Activated naive CD8-positive, alpha-beta T cell treated with anti-CD3 and anti-CD28 coated beads, Interleukin-2, amount 50 U/mL, for 24 hours (primary cell): ENCODE measurements around the gene SLC39A3.
"Not testable (repeated sequence)": the region's sequence is repeated elsewhere in the genome, so short reads cannot be mapped to it uniquely, and the experiment has no call there.

Source experiments
- ATAC-seq: fragments of 150-1000 bp; cut with Tn5 transposase; one replicate; pipeline ENCODE4 v1.10.0; 2021
- DNase-seq: peaks from one replicate; pipeline ENCODE4 v3.0.0; 2021
- H3K27ac Mint-ChIP-seq: one replicate; pipeline ENCODE4 v1.8.0; 2021; ENCODE audit warnings: mild to moderate bottlenecking, mixed read lengths
- H3K27me3 Mint-ChIP-seq: one replicate; pipeline ENCODE4 v1.8.0; 2021; ENCODE audit warnings: mixed read lengths
- H3K36me3 Mint-ChIP-seq: one replicate; pipeline ENCODE4 v1.8.0; 2021; ENCODE audit warnings: low read depth, mixed read lengths
- H3K4me1 Mint-ChIP-seq: one replicate; pipeline ENCODE4 v1.8.0; 2021; ENCODE audit warnings: mixed read lengths
- H3K4me3 Mint-ChIP-seq: one replicate; pipeline ENCODE4 v1.8.0; 2021; ENCODE audit warnings: mild to moderate bottlenecking, moderate library complexity, mixed read lengths
- H3K9me3 Mint-ChIP-seq: one replicate; pipeline ENCODE4 v1.8.0; 2021; ENCODE audit warnings: mixed read lengths

Gene SLC39A3

DNA sequence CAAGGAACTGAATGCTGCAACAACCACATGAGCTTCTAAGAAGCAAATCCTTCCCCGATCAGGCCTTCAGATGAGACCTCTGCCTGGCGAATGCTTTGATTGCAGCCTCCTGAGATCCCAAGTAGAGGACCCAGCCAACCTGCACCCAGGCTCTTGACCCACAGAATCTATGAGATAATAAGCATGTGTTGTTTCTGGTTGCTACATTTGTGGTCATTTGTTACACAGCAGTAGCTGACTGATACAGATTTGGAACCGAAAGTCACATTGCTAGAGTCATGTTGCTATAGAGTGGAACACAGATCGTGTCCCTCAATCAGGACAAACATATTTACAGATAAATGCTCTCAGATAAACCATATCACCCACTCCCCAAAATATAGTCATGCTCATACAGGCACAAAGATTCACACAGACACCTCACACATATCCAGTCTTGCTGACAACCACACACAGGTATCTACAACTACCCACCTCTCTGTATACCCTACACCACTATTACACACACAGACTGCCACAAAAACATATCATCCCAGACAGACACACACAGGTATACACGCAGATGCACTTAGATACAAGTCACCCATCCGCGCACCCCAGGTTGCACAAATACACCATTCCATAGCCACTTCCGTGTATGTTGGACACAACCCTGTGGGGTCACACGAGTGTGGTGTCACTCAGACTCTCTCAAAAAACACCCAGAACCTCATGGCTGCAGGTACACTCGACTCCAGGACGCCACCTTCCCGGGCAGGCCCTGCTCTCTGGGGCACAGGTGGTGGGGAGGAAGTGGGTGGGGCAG lies 24.1 kb downstream of the SLC39A3 start:
- Mint-ChIP-seq H3K27ac (no peak overlapping the region), H3K36me3 (peaks cover 3% of the 10 kb centered on the region), H3K27me3 (peaks cover 11% of the 10 kb centered on the region), H3K9me3 (peaks cover 10% of the 10 kb centered on the region), H3K4me3 (no peak overlapping the region), H3K4me1 (peaks cover 13% of the 10 kb centered on the region)
- ATAC-seq (no peak), DNase-seq (no peak)

DNA sequence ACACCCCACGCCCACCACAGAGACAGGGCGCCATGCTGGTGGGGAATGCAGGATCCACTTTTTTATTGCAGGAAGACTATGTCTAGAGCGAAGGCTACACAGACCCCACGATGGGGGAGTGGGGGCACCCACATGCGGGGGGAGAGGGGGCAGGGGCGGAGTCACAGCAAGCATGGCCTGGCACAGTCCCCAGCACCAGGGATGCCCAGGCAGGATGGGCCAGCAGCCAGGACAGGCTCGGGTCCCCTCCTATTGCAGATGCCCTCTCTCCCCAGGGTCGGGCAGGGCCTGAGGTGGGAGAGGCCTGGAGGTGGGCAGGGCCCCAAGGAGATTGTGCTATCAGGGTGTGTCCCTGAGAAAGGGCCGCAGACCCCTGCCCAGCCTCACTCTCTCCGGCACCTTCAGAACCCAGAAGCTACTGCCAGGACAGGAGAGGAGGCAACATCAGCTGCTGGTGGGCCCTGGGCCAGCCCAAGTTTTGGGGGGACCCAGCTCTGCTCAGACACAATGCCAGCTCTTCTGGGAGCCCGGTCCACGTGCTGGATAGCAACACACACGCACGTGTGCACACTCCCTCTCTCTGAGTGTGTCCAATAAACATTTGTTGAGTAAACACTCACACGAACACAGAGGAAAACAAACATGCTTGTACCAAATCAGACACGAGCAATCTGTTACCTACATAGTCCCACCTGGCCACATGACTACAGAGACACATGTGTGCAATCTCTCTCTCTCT lies 25.1 kb downstream of the SLC39A3 start:
- ATAC-seq = no peak
- Mint-ChIP-seq H3K27ac (no peak overlapping the region), H3K36me3 (peaks cover 3% of the 10 kb centered on the region), H3K9me3 (peaks cover 10% of the 10 kb centered on the region), H3K4me3 (no peak overlapping the region), H3K27me3 (peaks cover 8% of the 10 kb centered on the region), H3K4me1 (peaks cover 15% of the 10 kb centered on the region)
- no peak for DNase-seq

DNA sequence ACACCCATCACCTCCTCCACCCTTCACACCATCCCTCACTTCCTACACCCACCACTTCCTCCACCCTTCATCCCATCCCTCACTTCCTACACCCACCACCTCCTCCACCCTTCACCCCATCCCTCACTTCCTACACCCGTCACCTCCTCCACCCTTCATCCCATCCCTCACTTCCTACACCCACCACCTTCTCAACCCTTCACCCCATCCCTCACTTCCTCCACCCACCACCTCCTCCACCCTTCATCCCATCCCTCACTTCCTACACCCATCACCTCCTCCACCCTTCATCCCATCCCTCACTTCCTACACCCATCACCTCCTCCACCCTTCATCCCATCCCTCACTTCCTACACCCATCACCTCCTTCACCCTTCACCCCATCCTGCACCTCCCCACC lies 25.7 kb downstream of the SLC39A3 start:
- H3K27ac Mint-ChIP-seq, ATAC-seq, H3K4me3 Mint-ChIP-seq, H3K36me3 Mint-ChIP-seq, DNase-seq, H3K27me3 Mint-ChIP-seq: not testable (repeated sequence)
- Mint-ChIP-seq H3K4me1 (peaks cover 13% of the 10 kb centered on the region), H3K9me3 (peaks cover 10% of the 10 kb centered on the region)

DNA sequence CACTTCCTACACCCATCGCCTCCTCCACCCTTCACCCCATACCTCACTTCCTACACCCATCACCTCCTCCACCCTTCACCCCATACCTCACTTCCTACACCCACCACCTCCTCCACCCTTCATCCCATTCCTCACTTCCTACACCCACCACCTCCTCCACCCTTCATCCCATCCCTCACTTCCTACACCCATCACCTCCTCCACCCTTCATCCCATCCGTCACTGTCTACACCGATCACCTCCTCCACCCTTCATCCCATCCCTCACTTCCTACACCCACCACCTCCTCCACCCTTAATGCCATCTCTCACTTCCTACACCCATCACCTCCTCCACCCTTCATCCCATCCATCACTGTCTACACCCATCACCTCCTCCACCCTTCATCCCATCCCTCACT lies 26.6 kb downstream of the SLC39A3 start:
- H3K36me3 Mint-ChIP-seq, H3K27ac Mint-ChIP-seq, ATAC-seq, H3K4me3 Mint-ChIP-seq, DNase-seq, H3K27me3 Mint-ChIP-seq: not testable (repeated sequence)
- Mint-ChIP-seq H3K4me1 (peaks cover 13% of the 10 kb centered on the region), H3K9me3 (peaks cover 10% of the 10 kb centered on the region)

DNA sequence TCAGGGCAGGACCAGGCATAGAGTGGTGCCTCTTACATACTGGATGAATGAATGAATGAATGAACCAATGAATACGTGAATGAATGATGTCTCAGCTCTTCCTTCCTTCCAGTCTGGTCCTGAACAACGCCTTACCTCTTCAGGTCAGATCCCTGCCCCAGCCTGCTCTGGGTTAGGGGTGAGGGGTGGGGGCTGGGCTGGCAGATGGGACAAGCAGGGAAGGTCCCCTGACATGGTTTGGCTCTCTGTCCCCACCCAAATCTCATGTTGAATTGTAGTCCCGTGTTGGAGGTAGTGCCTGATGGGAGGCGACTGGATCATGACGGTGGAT lies 28.0 kb downstream of the SLC39A3 start:
- Mint-ChIP-seq H3K4me1 (peaks cover 13% of the 10 kb centered on the region), H3K27me3 (peaks cover 2% of the 10 kb centered on the region), H3K36me3 (peaks cover 3% of the 10 kb centered on the region), H3K4me3 (no peak overlapping the region), H3K9me3 (peaks cover 10% of the 10 kb centered on the region), H3K27ac (peak overlapping the region; percentile 27)
- DNase-seq (no peak), ATAC-seq (no peak)

DNA sequence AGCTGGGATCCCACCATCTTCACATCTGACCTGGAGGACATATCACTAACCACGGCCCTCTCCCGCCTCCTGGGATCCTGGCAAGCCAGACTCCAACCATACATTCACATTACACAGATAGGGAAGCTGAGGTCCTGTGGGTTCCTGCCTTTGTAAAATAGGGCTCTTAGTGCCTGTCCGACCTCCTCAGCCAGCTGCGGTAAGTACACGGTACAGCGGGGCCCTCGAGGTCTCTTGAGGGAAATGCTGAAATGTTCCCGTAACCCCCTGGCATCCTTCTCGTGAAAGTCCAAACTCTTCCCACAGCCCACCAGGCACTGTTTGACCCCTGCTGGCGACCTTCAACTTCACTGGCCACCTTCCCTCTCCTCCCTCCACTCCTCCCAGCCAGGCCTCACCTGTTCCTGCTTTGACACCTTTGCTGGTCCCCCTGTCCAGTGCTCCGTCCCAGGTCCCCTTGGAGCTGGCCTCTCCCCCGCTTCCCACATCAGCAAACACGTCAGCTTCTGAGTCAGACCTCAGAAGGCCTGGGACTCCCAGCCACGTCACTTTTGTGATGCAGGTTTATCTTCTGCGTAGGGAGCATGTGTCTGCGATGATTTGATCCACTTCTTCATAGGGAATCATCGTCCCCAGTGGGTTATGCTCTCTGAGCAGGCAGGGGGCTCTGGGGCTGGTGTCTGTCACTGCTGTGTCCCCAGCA lies 28.5 kb downstream of the SLC39A3 start:
- H3K9me3 Mint-ChIP-seq = peaks cover 10% of the 10 kb centered on the region
- no peak for DNase-seq
- peaks cover 2% of the 10 kb centered on the region for H3K27me3 Mint-ChIP-seq
- no peak overlapping the region for H3K4me3 Mint-ChIP-seq
- no peak for ATAC-seq
- H3K4me1 Mint-ChIP-seq = peaks cover 13% of the 10 kb centered on the region
- H3K36me3 Mint-ChIP-seq = peaks cover 3% of the 10 kb centered on the region
- no peak overlapping the region for H3K27ac Mint-ChIP-seq

DNA sequence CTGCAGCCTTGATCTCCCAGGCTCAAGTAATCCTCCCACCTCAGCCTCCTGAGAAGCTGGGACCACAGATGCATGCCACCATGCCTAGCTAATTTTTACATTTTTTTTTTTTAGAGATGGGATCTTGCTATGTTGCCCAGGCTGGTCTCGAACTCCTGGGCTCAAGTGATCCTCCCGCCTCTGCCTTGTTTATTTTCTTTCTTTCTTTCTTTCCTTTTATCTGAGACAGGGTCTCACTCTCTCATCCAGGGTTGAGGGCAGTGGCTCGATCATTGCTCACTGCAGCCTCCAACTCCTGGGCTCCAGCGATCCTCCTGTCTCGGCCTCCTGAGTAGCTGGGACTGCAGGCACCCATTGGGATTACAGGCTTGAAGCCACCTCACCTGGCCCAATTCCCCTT lies 33.6 kb downstream of the SLC39A3 start:
- H3K4me3 Mint-ChIP-seq = no peak overlapping the region
- ATAC-seq (no peak), DNase-seq (no peak)
- H3K9me3 Mint-ChIP-seq = no peaks in the 10 kb centered on the region
- no peaks in the 10 kb centered on the region for H3K36me3 Mint-ChIP-seq
- no peak overlapping the region for H3K27ac Mint-ChIP-seq
- H3K27me3 Mint-ChIP-seq = no peaks in the 10 kb centered on the region
- peaks cover 13% of the 10 kb centered on the region for H3K4me1 Mint-ChIP-seq

DNA sequence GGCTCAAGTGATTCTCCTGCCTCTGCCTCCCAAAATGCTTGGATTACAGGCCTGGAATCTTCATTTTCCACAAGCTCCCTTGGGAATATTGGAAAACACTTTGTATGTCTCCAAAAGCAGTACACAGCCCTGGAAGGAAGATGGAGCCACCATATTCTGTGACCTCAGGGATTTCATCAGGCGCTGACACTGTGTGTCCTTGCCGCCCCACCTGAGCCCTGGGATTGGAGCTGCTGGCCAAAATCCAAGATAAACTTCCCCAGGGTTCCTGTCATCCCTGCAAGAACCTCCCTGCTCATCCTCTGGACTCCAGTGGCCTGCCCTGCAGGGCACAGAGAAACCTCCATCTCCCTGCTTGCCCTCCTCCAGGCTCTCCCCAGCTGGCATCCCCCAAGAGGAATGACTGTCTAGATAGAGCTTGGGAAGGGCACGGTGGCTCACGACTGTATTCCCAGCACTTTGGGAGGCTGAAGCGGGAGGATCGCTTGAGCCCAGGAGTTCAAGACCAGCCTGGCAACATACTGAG lies 36.1 kb downstream of the SLC39A3 start:
- Mint-ChIP-seq H3K36me3 (no peaks in the 10 kb centered on the region), H3K27me3 (no peaks in the 10 kb centered on the region), H3K9me3 (no peaks in the 10 kb centered on the region), H3K4me1 (peaks cover 19% of the 10 kb centered on the region), H3K27ac (no peak overlapping the region), H3K4me3 (no peak overlapping the region)
- ATAC-seq (no peak), DNase-seq (no peak)

DNA sequence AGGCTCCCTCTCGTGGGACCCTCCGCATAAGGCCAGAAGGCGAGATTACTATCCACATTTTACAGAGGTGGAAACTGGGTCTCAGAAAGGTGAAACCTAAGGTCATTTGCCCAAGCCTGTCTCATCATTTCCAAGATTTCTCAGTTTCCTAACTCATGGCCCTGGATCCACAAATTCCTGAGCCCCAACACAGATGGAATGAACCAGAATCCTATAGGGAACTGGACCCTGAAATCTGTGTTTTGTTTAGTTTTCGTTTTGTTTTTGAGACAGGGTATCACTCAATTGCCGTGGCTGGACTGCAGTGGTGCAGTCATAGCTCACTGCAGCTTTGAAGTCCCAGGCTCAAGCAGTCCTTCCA lies 36.8 kb downstream of the SLC39A3 start:
- Mint-ChIP-seq H3K4me3 (peak overlapping the region; percentile 49), H3K27me3 (no peaks in the 10 kb centered on the region), H3K9me3 (no peaks in the 10 kb centered on the region), H3K36me3 (no peaks in the 10 kb centered on the region), H3K27ac (peak overlapping the region; percentile 52), H3K4me1 (peaks cover 22% of the 10 kb centered on the region)
- no peak for ATAC-seq
- no peak for DNase-seq

DNA sequence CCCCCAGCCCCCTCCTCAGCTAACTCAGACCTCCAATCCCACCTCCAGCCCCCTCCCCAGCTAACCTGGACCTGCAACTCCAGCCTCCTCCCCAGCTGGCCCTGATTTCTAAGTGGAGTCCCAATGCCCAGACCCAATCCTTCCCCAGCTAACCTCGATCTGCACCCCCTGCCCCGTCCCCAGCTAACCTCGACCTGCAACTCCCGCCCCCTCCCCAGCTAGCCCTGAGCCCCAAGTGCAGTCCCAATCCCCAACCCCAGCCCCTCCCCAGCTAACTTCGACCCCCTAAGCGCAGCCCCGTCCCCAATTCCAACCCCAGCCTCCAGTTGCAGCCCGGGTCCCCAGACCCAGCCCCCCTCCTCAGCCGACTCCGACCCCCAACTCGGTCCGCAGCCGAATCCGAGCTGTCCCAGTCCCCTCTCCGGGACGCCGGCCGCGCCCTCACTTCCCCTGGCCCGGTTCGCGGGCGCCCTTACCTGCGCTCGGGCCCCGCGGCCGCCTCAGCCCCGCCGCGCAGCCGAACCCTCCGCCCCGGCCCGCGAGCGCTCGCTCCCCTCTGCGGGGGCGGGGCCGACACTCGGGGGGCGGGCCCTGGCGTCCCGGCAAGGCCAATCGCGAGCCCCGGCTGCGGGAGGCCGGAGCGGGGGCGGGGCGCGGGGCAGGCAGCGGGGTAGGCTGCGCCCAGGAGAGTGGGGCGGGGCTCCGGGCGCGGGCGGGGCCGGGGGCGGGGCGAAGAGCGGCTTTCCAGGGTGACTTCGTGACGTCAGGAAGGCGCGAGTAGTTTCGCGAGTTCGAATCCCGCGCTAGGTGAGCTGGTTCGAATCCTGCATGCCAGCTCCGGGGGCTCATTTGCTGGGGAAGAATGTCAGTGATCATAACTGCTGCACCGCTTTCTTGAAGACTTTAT lies 37.4 kb downstream of the SLC39A3 start, which contains the start of gene GNG7:
TSS of gene GNG7 (minus strand) at position 525 of the 907 bp plus-strand sequence. CDS start 182,006 bp downstream, outside the sequence.
- H3K27ac Mint-ChIP-seq = peak within 1 kb of the TSS; percentile 52

DNA sequence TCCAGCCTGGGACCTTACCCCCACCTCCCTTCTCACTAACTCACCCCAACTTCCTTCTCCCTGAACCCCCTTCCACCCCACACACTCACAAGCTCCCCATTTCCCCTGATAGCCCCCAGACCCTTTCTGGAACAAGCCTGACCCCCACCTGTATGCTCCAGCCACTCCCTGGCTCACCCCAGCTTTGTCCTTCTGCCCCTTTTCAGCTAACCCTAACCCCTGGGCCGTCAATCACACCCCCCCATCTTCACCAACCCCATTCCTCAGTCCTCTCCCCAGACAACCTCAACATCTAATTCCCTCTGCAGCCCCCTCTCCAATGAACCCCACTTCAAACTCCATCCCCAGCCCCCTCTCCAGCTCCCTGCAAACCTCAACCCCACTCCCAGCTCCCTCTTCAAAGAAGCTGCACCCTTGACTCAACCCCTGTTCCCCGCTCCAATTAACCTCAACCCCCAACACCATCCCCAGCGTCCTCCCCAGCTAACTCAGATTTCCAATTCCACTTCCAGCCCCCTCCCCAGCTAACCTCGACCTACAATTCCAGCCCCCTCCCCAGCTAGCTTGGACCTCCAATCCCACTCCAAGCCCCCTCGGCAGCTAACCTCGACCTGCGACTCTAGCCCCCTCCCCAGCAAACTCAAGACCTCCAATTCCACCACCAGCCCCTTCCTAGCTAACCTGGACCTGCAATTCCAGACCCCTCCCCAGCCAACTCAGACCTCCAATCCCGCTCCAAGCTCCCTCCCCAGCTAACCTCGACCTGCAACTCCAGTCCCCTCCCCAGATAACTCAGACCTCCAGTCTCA lies 38.3 kb downstream of the SLC39A3 start:
- no peak for DNase-seq
- H3K9me3 Mint-ChIP-seq = no peaks in the 10 kb centered on the region
- peaks cover 22% of the 10 kb centered on the region for H3K4me1 Mint-ChIP-seq
- no peaks in the 10 kb centered on the region for H3K36me3 Mint-ChIP-seq
- ATAC-seq = no peak
- H3K27ac Mint-ChIP-seq = no peak overlapping the region
- H3K4me3 Mint-ChIP-seq = peak overlapping the region; percentile 62
- no peaks in the 10 kb centered on the region for H3K27me3 Mint-ChIP-seq

More for the DNA sequence above, 37.4 kb downstream of the SLC39A3 start, which contains the start of gene GNG7:
- Mint-ChIP-seq H3K4me1 (peaks cover 22% of the 10 kb centered on the region), H3K9me3 (no peaks in the 10 kb centered on the region), H3K27me3 (no peaks in the 10 kb centered on the region), H3K4me3 (peak within 1 kb of the TSS; percentile 62), H3K36me3 (no peaks in the 10 kb centered on the region)
- DNase-seq = peak; percentile 95
- ATAC-seq = peak; percentile 93

DNA sequence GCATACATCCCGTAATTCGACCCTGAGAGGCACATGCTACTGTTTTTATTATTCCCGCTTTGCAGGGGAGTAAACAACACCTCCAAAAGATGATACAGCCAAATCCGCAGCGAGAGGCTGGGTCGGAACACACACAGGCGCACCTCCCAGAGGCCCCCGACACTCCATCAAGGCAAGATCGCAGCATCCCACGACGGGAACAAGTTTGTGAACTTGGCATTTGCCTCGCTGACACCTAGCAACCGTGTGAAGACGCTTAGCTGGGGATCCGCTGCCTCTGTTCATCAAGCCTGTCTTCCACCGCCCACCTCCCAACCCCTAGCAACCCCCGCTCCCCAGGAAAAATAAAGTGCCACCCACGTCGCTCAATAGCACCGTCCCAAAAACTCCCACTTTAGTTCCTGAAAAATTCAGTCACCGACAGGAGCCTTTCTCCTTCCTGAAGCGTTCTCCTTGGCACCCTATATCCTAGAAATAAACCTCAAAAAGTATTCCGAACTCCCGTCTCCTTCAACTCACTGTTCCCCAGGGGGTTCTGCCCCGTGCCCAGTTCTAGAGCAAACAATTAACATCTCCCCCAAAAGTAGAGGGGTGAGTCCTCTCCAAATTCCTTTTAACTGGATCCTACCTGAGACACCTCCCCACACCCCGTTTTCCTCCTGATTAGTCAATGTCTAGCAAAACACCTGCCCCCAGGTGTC lies 39.0 kb downstream of the SLC39A3 start:
- H3K4me3 Mint-ChIP-seq = no peak overlapping the region
- H3K36me3 Mint-ChIP-seq = no peaks in the 10 kb centered on the region
- no peak for ATAC-seq

More for the DNA sequence above, 39.0 kb downstream of the SLC39A3 start:
- no peak for DNase-seq
- H3K27me3 Mint-ChIP-seq = no peaks in the 10 kb centered on the region
- peaks cover 24% of the 10 kb centered on the region for H3K4me1 Mint-ChIP-seq
- H3K9me3 Mint-ChIP-seq = no peaks in the 10 kb centered on the region
- no peak overlapping the region for H3K27ac Mint-ChIP-seq
